GOT3 (cell line): ENCODE data around the gene SAPCD2.

Experiments used
- DNase-seq: peaks from one replicate; lab custom pipeline; 2025; ENCODE audit warnings: mixed read lengths; lab: John Stamatoyannopoulos, UW

SAPCD2 gene

GRCh38 chr9:137080260-137081122 lies 10.1 kb upstream of the SAPCD2 start:
- no peak for DNase-seq

DNA sequence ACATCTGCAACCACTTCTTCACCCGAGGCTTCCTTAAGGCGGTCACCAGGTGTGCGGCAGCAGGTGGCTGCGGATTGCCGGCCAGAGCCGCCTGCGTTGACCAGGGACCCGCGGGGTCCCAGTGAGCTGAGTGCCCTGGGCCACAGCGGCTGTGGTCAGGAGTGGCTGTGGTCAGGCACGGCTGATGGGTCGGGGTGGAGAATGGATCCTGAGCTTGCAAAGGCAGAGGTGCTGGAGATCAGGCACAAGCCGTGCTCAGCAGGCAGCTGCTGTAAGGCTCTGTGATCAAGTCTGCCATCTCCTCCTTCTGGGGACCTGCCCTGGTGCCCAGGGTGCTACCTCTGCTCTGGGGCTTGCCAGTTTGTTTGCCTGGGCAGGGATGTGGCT lies 9.0 kb upstream of the SAPCD2 start:
- DNase-seq = no peak

GRCh38 chr9:137078701-137079400 lies 8.5 kb upstream of the SAPCD2 start:
- DNase-seq = no peak

DNA sequence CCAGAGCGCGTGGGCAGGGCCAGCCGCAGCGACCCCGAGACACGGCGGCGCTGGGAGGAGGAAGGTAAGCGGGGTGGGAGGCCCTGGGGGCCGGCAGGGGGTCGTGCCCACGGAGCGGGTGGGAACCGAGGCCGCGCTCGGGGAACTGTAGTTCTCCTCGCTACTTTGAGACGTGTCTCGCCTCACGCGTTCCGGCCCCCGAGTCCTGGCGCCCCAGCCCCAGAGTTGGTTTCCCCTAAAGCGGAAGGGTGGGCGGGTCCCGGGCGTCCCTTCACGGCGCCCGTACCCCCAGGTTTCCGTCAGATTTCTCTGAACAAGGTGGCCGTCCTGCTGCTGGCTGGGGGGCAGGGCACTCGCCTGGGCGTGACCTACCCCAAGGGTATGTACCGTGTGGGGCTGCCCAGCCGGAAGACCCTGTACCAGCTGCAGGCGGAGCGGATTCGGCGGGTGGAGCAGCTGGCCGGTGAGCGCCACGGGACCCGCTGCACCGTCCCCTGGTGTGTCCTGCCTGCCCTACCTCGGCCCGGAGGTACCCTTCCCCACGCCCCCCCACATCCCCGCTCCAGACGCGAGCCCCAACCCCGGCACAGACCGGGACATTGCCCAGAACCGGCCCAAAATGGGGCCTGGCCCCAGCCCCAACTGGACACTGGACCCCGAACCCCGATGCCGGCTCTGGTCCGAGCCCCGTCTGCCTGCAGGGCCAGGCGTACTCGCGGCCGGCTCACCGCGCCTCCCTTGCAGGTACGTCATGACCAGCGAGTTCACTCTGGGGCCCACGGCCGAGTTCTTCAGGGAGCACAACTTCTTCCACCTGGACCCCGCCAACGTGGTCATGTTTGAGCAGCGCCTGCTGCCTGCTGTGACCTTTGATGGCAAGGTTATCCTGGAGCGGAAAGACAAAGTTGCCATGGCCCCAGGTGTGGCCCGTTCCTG lies 7.7 kb upstream of the SAPCD2 start:
- no peak for DNase-seq

DNA sequence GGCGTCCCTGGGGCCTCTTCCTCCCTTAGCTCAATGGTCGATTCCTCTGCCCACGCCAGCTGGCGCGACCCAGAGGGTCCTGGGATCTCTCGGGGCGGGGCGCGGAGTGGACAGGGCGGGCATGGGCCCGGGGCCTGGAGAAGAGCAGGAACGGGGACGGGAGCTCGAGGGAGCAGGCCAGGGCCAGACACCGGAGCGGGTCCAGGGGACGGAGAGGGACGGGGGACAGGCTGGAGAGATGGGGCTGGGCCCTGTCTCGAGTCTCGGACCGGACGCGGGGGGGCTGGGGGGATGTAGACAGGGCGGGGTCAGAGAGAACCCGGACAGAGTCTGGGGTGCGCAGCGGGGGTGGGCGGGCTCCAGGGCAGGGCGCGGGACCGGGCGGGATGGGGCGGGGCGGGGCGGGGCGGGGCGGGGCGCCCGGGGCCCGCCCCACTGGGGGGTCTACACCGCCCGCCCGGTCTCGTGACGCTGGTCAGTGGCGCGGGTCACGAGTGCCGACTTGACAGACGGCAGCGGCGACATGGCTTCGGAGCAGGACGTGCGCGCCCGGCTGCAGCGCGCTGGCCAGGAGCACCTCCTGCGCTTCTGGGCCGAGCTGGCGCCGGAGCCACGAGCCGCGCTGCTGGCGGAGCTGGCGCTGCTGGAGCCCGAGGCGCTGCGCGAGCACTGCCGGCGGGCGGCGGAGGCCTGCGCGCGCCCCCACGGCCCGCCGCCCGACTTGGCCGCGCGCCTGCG lies 6.8 kb upstream of the SAPCD2 start, which contains the start of gene UAP1L1:
Gene UAP1L1 (plus strand): TSS at position 508 of the 738 bp plus-strand sequence. CDS start 16 bp downstream, at position 524.
- DNase-seq = no peak

- no peak for DNase-seq
Measured at GRCh38 chr9:137076636-137077009, 6.3 kb upstream of the SAPCD2 start.

- DNase-seq = no peak
Measured at GRCh38 chr9:137075275-137075775, 5.0 kb upstream of the SAPCD2 start.

DNA sequence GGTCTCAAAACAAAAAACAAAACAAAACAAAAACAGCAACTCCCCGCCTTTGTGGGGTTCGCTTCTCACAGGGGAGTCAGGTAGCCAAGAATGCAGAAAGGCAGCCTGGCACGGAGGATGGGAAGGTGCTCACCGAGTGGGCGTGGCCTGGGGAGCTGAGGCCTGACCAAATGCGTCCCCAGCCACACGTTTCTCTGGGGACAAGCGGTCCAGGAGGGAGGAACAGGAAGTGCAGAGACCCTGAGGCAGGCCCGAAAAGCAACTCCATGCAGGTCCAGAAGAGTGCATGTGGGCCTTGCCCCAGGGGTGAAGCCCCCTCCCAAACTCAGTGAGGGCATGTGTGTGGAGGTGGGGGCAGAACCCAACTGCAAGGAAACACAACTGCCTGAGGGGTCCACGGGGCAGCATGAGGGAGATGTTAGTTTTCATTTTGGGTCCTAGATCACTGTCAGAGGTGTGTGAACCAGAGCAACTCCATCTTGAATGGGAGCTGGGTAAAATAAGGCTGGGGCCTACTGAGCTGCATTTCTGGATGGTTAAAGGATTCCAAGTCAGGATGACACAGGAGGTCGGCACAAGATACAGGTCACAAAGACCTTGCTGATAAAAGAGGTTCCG lies 4.4 kb upstream of the SAPCD2 start:
- no peak for DNase-seq

- no peak for DNase-seq
Measured at GRCh38 chr9:137073992-137074399, 3.6 kb upstream of the SAPCD2 start.

DNA sequence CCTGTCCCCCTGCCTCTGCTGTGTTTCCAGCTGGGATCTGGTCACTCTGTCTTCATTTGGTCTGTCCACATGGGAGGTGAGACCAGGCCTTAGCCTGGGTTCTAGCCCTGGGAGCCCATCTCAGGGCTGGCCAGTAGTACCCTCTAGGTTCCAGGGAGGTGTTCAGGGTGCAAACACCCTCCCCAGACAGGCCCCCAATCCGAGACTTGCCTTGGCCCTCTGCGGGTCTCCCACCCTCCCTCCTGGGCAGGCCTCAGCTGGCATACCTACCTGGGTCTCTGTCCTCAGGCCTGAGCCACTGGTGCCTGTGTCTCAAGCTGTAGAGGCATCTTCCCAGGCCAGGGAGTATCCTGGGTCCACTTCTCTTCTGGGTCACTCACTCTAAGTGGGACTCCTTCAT lies 925 bp upstream of the SAPCD2 start:
- DNase-seq = no peak

GRCh38 chr9:137070906-137071275 lies 534 bp upstream of the SAPCD2 start:
- DNase-seq = no peak

DNA sequence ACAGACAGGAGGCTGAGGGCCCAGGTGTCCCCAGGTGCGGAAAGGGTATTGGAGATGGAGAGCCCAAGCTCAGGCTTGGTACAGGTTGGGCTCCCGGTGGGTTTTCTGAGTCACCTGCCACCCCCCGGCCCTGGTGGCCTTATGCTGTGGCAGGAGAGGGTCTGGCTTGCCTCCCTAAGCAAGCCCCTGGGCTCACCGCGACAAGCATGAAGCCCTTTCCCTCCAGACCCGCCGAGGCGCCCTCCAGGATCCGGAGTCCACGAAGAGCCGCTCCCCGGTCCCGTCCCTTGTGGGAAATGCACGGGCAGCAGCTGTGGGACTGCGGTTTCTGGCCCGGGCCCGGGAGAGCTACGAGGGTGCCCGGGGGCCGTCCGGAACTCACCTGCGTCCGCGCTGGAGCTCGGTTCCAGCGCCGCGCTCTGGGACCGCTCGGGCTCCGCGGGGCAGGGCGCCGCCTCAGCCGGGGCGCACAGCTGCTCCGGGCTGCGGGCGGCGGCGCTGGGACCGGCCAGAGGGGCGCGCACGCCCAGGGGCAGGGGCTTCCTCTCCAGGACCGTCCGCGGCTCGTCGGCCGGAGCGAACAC lies 757 bp downstream of the SAPCD2 start:
- no peak for DNase-seq

GRCh38 chr9:137068539-137069507 lies 1.5 kb downstream of the SAPCD2 start:
- no peak for DNase-seq

- DNase-seq = peak; percentile 25
Measured at GRCh38 chr9:137067860-137068538, 2.4 kb downstream of the SAPCD2 start.

DNA sequence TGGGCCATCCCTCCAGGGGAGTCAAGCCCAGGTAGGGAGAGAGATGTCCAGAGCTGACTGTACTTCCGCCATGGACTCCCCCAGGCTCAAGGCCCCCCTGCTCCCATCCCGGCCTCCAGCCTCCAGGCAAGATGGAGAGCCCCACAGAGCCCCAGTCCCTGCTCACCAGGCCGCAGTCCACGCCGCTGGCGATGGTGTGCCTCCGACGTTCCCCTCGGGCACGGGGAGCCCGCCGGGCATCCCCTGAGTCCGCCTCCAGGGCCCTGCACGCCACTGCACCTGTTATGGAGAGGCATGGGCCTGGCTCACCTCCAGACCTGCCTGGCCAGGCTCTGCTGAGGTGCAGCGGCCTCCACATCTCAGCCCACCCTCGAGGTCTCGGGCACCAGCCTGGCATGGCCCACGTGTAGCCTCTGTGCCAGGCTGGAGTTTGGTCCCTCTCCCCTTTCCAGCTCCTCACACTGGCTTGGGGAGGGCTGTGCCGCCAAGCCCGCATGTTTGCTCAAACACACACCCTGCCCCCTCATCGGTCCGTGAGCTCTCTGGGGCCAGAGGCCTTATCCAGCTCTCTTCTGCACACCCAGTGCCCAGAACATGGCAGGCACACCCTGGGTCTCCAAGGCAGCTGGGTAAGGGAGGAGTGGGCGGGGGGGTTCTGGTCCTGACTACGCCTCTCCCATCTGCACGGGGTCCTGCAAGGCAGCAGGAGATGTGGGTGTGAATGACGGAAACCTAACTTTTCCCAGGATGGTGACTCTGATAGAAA lies 4.1 kb downstream of the SAPCD2 start:
- no peak for DNase-seq

GRCh38 chr9:137065336-137065967 lies 4.9 kb downstream of the SAPCD2 start:
- no peak for DNase-seq

GRCh38 chr9:137064880-137065164 lies 5.5 kb downstream of the SAPCD2 start:
- no peak for DNase-seq
